GM10266 (cell line): ENCODE data around the gene TRMT112.

Experiments used
- DNase-seq: peaks from one replicate; pipeline ENCODE4 v3.0.0; 2012; ENCODE audit errors: extremely low spot score
- TF ChIP-seq, protein P1 (sequence below): IDR thresholded peaks from 2 replicates; pipeline ENCODE4 v1.5.1; 2012; ENCODE audit warnings: mild to moderate bottlenecking, low read depth; ENCODE audit not compliant: control insufficient read depth, insufficient read depth; ENCODE audit errors: missing control alignments

TRMT112 gene

DNA sequence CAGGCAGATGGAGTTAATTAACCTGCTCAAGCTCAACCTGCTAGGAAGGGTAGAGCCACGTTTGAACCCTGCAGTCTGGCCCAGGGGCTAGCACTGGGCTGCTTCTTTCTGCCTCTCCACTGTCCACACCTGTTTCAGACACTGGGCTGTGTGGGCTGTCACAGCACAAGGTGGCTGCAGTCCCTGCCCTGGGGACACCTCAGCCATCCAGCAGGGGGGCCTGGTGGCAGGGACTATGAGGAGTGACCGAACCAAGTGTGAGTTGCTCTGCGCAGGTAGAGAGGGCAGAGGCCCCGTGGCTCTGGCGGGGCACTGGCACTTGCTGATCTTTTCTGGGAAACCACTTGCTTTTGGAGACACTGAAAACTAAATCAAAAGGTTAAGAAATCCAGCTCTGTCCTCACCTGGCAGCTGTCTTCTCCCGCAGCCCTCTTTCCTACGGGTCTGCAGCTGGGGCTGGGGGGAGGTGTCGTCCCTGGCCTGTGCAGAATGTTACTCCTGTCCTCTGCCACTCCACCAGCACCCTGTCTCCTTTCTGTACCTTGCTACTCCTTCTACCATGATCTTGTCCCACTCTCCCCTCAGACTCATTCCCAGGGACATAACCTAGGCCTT is 38.7 kb downstream of the TRMT112 start:
- TF ChIP-seq, protein P1, sequence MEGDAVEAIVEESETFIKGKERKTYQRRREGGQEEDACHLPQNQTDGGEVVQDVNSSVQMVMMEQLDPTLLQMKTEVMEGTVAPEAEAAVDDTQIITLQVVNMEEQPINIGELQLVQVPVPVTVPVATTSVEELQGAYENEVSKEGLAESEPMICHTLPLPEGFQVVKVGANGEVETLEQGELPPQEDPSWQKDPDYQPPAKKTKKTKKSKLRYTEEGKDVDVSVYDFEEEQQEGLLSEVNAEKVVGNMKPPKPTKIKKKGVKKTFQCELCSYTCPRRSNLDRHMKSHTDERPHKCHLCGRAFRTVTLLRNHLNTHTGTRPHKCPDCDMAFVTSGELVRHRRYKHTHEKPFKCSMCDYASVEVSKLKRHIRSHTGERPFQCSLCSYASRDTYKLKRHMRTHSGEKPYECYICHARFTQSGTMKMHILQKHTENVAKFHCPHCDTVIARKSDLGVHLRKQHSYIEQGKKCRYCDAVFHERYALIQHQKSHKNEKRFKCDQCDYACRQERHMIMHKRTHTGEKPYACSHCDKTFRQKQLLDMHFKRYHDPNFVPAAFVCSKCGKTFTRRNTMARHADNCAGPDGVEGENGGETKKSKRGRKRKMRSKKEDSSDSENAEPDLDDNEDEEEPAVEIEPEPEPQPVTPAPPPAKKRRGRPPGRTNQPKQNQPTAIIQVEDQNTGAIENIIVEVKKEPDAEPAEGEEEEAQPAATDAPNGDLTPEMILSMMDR, result no peak

DNA sequence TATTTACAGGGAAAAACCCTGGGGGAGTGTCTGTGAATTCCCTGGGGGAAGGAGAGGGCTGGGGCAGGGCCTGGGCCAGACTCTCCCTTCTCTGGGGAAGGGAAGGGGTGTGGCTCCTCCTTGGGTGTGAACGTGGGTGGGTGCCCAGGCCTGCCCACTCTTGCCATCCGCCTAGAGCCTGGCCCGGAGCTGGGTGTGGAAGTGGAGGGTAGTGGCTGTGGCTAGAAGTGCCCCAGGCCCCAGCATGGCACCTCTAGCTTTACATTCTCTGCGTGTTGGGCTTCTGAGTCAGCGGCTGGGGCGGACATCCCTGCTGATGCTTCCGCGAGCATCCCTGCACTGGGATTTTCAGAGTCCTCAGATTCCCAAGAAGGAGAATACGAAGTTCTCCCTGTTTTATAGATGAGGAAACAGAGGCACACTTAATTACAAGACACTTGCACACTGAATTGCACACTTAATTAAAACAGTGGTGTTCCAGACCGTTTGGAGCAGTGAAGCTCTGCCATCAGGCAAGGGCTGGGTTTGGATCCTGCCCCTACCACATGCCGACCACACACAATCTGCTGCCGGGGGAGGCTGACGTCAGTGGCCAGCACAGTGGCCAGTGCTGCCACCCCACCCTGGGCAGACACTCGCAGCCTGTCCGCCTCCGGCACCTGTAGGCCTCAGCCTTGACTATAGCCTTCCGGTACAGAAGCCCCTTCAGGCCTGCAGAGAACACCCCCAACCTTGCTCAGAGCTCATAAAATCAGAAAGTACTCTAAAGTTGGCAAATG is 40.5 kb downstream of the TRMT112 start:
- TF ChIP-seq, protein P1, result no peak
- no peak for DNase-seq

More for the DNA sequence above, 38.7 kb downstream of the TRMT112 start:
- DNase-seq, result no peak

DNA sequence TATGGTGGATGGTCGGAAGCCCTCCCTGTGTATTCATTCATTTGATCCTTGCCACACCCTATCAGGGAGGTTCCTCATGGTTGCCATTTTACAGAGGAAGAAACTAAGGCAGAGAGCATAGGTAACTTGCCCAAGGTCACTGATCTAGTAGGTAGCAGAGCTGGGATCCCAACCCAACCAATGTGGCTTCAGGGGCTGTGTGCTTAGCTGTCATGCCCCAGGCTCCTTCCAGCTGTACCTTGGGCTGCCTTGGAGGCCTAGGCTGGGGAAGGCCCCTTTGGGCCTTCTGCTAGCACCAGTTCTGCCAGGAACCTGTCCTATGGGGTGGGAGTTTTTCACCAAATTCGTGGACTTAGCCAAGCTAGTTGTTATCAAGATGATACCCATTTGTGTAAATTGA is 41.5 kb downstream of the TRMT112 start:
- no peak for DNase-seq
- TF ChIP-seq, protein P1, result no peak

DNA sequence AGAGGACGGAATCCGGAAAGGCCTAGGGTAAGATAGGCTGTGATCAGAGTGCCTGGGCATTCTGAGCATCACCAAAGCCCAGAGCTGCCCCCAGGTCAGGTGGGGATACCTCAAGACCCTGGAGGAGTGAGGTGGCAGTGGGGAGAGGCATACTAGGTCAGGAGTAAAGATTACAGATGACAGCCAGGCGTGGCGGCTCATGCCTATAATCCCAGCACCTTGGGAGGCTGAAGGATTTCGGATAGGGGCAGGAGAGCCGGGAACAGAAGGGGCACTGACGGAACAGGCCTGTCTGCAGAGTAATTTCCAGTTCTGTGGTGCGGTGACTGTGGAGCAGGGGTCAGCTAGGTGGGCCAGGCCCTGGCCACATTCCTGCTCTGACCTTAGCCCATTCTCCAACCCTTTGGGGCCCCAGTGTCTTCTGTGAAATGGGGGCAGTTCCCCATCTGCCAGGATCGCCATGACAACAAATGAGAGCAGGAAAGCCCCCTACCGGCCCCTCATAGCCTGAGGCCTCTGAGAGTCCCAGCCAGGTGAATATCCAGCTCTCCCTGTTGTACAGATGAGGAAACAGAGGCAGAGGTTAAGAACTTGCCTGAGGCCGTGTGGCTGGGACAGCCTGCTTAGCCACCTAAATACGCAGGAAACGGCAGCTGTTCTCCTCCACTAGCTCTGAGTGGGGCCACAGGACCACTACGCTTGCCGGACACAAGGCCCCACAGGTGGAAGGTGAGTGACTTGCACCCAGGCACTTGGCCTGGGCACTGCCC is 42.1 kb downstream of the TRMT112 start:
- TF ChIP-seq, protein P1, result no peak
- no peak for DNase-seq

DNA sequence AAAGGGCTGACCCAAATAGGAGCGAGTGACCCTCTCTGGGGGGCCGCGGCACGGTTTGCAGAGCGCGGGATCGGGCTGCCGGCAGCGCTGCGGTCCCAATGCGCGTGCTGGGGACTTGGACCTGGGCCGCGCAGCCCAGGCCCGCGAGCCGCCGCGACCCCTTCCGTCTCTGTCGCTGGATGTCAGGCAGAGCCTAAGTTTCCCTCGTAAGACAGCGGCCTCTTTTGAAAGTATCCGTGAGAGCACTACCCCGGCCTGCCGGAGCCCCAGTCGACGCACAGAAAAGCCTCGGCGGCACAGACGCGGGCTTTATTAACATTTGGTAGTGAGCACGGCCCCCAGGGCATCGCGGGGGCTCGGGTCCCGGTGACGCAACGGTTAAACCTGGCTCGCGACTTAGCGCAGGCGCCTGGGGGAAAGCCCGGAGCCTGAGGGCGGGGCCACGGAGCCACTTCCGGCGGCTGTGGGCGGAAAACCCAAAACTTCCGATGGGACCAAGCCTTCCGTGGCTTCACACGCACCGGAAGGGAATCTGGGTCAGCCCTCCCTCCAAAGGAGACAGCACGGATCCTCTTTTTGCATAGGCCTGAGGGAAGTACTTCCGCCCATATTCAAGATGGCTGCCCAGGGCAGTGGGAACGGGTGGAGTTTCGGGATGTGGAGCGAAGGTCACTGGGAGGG is 47.7 kb downstream of the TRMT112 start:
- TF ChIP-seq, protein P1, result no peak

DNA sequence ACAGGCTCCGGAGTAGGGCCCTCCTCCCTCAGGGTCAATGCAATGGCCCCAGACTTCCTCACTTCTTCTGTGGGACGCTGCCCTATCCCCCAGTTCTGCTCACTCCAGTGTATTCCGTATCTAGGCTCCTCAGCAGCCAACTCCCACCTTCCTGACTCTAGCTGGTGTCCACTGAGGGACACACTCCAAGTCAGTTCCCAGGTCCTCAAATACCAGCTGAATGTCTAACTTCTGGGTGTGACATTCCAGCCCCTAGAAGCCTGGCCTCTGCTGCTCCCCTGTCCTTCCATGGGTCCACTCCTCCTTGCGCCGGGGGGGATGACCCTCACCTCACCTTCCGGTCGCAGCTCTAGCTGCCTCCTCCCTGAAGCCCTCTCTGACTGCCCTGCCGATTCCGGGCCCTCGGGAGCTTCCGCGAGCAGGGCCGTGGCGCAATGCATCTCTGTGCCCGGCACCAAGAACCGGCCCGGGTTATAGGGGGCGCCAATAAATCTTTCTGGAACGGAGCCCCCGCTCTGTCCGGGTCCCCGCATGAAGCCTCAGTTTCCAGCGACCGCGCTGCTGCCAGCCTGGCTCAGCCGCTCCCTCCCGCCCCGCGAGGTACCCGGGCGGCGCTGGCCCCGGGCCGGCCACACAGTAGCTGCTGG is 48.3 kb downstream of the TRMT112 start:
- DNase-seq, result peak; percentile 66
- TF ChIP-seq, protein P1, result no peak

More for the DNA sequence above, 47.7 kb downstream of the TRMT112 start:
- peak; percentile 92 for DNase-seq
